DMS153 (cell line): ENCODE data around the gene NCOR2.

Experiments used
- DNase-seq: peaks from one replicate; lab custom pipeline; 2025; lab: John Stamatoyannopoulos, UW

NCOR2 gene

GRCh38 chr12:124543052-124543589 is 24.3 kb downstream of the NCOR2 start:
- DNase-seq, result peak; percentile 60

- no peak for DNase-seq
Observed at GRCh38 chr12:124542021-124542949, 25.1 kb downstream of the NCOR2 start.

- DNase-seq, result no peak
Observed at GRCh38 chr12:124541322-124541721, 26.1 kb downstream of the NCOR2 start.

DNA sequence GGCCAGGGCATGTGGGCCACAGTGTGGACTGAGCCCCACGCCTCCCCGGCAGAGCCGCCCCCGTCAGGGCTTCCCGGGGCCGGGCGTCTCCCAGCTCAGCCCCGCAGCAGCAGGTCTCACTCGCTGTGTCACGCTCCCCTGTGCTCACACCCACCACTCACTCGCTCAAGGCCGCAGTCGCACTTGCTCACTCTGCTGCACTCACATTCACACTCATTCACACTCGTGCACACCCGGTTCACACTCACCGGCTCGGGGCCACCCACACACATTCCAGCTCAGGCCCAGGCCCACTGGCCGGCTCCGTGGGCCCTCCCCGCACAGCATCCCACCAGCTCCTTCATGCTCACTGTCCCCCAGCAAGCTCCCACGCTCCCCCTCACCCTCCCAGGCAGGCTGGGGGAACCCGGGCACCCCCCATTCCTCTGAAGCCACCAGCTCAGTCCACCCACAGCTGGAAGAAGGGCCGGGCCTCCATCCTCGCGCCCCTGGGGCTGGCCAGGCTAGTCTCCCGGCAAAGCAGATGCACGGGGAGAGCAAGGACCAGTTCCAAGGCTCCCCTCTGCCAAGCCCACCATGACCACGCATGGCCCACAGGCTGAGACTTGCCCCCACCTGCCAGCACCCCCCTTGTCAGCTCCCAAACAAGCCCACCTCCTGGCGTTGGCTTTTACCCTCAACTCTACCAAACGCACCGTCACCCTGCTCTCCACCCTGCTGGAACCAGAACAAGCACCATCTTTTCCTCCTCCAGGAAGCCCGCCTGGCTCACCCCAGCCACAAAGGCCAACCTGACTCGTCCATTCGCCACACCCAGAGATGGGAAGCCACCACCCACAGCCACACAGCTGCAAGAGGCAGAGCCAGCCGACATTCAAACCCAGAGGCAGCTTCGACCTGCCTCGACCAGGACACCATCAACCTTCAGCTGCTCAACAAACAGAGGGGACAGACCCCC is 28.0 kb downstream of the NCOR2 start:
- no peak for DNase-seq

DNA sequence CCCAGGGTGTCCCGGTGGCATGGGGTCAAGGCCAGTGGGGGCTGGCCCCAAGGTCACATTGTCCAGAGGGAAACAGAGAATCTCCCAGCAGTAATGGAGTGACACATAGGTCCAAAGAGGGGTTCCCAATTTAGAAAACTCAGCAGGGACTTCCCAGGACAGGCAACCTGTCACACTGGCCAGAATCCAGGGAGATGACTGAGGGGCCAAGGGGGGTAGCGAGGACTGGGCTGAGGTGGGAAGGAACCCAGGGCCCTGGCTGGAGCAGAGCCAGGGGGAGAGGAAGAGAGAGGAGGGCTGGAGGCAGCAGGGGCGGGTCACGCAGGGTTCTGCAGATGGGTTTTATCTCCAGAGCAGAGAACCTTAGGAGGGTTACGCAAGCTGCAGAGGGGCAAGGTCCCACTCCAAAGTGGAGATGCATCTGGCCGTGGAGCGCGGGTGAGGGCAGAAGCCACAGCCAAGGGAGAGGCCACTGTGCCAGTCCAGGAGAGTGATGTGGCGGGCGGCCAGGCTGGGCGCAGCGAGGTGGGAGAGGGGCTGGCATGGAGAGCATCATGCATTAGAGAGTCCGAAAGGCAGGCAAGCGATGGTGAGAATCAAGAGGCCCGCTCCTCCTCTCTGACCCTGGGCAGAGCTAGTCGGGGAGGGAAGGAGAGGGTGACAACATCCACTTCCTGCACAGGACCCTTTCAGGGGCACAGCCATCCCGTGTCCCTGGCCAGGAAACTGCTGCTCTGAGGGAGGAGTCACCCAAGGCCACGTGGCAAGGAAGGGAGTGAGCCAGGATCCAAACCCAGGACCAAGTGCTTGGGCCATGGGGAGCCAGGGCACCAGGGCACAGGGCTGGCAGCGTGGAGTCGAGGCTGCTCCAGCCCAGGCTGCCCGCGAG is 29.0 kb downstream of the NCOR2 start:
- DNase-seq, result no peak

DNA sequence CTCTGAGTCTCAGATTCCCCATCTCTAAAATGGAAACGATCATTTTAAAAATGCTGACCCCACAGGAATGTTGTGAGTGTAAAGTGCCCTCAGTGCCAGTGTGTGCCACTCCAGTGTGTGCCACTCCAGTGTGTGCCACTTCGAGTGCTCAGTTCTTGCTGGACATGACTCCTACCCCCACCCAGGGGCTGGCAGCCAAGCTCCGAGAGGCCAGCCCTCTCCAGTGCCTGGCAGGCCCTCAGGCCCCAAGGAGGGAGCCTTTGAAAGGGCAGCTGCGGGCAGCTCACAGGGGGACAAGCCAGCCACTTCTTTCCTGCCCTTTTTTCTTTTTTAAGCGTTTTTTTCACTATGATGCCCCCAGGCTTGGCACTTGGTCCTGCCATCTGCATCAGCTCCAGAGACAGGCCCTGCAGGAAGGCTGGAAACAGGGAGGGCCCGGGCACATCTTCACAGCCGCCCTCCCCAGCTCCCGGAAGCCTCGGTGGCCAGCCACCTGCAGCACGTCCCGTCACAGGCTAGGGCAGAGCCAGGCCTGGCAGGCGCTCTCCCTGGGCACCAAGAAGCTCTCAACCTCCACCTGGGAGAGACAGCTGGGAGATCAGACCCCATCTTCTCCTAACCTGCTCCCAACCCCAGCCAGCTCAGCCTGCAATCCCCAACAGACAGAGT is 29.8 kb downstream of the NCOR2 start:
- DNase-seq, result no peak

GRCh38 chr12:124536641-124537040 is 30.8 kb downstream of the NCOR2 start:
- DNase-seq, result no peak

DNA sequence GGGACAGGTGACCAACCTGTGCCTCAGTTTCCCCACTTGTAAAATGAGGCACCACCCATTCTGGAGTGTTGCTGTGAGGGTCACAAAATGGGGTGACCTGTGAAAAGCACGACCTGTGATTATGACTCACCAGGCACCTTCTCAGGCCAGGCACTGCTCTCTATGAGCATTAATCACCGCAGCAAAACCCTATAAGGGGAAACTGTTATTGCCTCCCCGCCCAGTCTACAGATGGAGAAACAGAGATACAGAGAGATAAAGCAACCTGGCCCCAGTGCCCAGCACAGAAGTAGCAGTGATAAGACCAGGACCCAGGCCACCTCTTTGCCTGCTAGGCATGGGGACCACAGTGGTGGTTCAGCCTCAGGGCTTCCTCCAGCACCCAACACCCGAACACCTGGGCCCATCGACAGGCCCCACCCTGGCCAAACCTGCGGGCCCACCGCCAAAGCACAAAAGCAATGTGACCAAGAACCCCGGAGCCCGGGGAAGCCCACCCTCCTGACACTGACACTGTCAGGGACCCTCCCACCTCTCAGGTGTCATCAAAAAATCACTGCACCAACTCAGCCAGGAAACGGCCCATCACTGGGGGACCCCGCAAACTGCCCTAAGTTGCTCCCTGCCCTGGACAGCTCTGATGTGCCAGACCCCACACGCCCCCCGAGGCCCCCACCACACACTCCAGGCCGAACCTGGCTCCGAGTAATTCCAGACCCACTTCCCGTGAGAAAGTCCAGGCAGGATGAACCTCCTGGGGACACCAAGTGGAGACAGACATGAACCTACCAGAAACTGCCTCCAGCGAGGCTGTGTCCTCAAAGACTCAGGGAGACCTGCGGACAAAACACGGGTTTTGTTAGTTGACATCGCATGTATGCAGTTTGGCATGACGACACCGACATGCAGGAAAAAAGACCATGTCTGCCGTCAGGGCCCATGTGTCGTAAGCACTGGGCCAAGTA is 32.4 kb downstream of the NCOR2 start:
- DNase-seq, result no peak

DNA sequence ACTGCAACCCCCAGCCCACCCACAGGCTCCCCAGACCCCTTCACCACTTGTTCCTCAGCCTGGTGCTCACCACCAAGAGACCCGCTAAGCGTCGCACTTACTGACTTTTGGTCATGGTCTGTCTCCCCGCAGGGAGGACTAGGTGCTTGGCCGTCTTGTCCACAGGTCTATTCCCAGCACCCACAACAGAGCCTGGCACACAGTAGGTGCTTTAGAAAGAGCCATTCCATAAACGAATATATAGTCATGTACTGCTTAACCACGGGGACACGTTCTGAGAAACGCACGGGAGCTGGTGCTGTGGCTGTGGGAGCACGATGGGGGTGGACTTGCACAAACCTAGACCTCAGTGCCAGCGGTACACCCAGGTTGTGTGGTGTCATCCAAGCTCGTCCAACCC is 34.0 kb downstream of the NCOR2 start:
- no peak for DNase-seq

- DNase-seq, result no peak
Observed at GRCh38 chr12:124532967-124533366, 34.4 kb downstream of the NCOR2 start.

DNA sequence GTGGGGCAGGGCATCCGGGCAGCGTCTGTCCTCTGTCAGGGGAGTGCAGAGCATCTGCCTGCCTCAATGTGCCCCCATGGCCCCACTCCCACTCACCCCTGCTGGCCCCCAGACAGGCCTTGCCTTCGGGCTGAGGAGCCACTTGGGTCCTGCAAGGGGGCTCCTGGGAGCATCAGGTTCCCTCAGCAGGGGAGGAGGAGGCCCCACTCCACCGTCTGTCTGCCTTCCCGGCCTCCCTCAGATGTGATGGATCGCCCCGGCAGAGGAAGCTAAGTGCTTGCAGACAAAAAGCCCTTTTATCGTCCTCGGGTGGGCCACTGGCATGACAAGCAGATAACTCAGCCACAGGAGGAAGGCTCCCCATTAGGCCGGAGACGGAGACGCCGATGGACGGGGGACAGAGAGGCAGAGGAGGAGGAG is 35.1 kb downstream of the NCOR2 start:
- no peak for DNase-seq

- DNase-seq, result no peak
Observed at GRCh38 chr12:124531906-124532305, 35.5 kb downstream of the NCOR2 start.

DNA sequence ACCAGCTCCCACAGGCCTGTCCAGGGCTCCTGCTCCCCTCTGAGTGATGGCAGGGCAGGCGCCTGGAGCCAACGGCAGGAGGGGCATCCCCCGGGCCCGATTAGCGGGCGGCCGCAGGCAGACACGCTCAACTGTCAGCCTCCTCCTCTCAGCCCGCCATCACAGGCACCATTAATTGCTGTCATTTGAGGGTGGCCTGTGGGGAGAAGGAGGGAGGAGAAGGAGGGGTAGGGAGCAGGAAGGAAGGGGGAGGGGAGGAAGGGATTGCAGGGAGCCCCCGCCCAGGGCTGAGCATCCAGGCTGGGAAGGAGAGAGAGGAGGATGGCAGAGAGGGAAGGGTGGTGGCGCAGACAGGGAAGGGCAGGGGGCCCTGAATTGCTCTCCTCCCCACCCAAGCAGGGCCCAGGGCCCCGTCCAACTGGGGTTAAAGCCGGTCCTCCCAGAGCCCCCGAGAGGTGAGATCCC is 36.1 kb downstream of the NCOR2 start:
- peak; percentile 61 for DNase-seq

- no peak for DNase-seq
Observed at GRCh38 chr12:124530637-124531263, 36.7 kb downstream of the NCOR2 start.

GRCh38 chr12:124529565-124530276 is 37.7 kb downstream of the NCOR2 start:
- DNase-seq, result no peak

DNA sequence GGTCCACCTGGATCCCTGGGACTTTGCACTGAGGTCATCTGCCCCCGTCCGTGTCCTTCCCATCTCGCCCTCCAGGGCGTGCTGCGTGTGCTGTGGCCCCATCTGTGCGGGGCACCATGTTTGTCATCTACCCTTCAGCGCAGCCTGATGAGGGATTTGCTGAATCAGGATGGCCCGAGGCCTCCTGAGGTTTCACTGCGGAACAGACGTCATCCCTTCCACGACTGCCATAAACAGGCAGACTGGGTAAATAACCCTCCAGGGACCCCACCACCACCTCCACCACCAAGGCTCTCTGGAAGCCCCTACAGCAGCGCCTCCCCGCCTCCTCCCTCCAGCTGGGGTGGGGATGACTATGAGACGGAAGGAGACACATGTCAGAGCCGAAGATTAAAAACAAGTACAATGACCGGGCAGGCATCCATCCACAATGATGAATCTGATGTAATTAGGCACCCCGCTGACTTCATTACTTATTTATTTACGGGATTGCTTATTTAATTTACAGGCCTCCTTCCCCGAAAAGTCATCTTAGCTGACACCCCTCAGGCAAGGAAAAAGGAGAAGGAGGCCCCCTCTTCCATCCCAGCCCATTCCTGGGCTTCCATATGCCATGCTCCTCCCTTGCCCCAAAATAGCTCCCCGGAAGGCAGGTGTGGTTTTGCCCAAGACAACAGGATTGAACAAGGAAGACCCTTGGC is 39.4 kb downstream of the NCOR2 start:
- DNase-seq, result no peak

DNA sequence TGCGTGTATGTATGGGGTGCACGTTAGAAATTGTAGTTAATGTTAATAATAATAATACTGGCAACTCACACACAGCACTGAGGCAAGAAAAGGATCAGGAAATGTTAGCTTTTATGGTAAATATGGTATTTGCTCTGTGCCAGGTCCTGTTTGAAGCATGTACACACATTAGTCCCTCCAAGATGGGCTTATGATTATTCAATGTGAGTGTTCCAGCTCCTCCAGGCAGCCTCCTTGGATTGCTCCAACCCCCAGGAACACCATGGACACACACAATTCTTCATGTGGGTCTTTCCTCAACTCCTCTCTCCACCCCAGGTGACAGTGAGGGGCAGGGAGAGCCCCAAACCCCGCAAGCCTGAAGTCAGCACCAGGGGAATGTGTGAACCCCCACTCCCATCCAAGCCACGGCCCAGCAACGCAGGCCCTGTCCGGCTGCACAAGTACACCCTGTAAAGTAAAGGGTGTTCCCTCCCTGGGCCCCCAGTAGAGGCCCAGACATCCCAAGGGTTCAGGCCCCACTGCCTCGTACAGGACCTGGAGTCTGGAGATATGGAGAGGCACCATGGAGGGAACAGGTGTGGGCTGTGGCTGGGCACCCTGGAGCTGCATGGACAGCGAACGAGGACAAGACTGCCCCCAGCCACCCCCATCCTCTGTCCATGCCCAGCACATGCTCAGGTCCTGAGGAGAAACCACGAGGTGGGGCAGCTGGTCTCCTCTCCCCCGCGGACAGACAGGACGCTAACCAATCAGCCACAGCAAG is 41.3 kb downstream of the NCOR2 start:
- DNase-seq, result no peak
